GM23338 (cell line): Measurements from ENCODE around the gene SERPINE2. TPM values are rescaled to one million over a fixed set of nuclear protein-coding genes. Genes with fewer than 3 reads are reported as not detected.

Experiments
- ATAC-seq: fragments of 200-7000 bp; cut with Tn5 transposase; 3 replicates; pipeline ENCODE4 v1.9.1; 2020
- DNase-seq: peaks from one replicate; pipeline ENCODE4 v3.0.0-alpha.2; 2015; ENCODE audit warnings: low spot score
- H2AFZ ChIP-seq: fragments of 200-600 bp; sonication (generic); 2 replicates; pipeline ENCODE4 v1.8.0; 2016; ENCODE audit warnings: antibody characterized with exemption, mild to moderate bottlenecking, moderate library complexity
- H3F3A ChIP-seq: fragments of 200-600 bp; sonication (generic); replicated peaks from 2 replicates; pipeline ENCODE4 v1.8.0; 2017; ENCODE audit warnings: antibody characterized with exemption, mixed run types, low read depth
- H3K27ac ChIP-seq: fragments of 200-600 bp; sonication (generic); 2 replicates; pipeline ENCODE4 v1.6.1; 2016; ENCODE audit warnings: low read depth
- H3K27me3 ChIP-seq: fragments of 200-600 bp; sonication (generic); 2 replicates; pipeline ENCODE4 v1.8.0; 2016; ENCODE audit warnings: mild to moderate bottlenecking, mixed run types, moderate library complexity; ENCODE audit not compliant: insufficient read depth
- H3K36me3 ChIP-seq: fragments of 200-600 bp; sonication (generic); 2 replicates; pipeline ENCODE4 v1.8.0; 2016; ENCODE audit warnings: mild to moderate bottlenecking; ENCODE audit not compliant: insufficient read depth
- H3K4me1 ChIP-seq: fragments of 200-600 bp; sonication (generic); 2 replicates; pipeline ENCODE4 v1.8.0; 2016; ENCODE audit warnings: mild to moderate bottlenecking, moderate library complexity; ENCODE audit not compliant: insufficient read depth
- H3K4me2 ChIP-seq: fragments of 200-600 bp; sonication (generic); 2 replicates; pipeline ENCODE4 v1.7.1; 2017; ENCODE audit warnings: mixed run types
- H3K4me3 ChIP-seq: fragments of 200-600 bp; sonication (generic); 2 replicates; pipeline ENCODE4 v1.6.1; 2016; ENCODE audit warnings: mixed run types
- H3K79me2 ChIP-seq: fragments of 200-600 bp; sonication (generic); replicated peaks from 2 replicates; pipeline ENCODE4 v1.8.0; 2017; ENCODE audit warnings: mild to moderate bottlenecking; ENCODE audit not compliant: insufficient read depth
- H3K9me2 ChIP-seq: fragments of 200-600 bp; sonication (generic); 2 replicates; pipeline ENCODE4 v1.8.0; 2017; ENCODE audit not compliant: insufficient read depth
- H4K20me1 ChIP-seq: fragments of 200-600 bp; sonication (generic); replicated peaks from 2 replicates; pipeline ENCODE4 v1.8.0; 2017; ENCODE audit warnings: mild to moderate bottlenecking; ENCODE audit not compliant: insufficient read depth
- H3K27ac Mint-ChIP-seq: 2 replicates; pipeline ENCODE4 v1.8.0; 2020; ENCODE audit warnings: inconsistent platforms, mild to moderate bottlenecking, moderate library complexity, mixed read lengths
- H3K27me3 Mint-ChIP-seq: 3 replicates; pipeline ENCODE4 v1.8.0; 2022; ENCODE audit warnings: low read depth, mild to moderate bottlenecking, moderate library complexity, mixed read lengths, inconsistent platforms; ENCODE audit not compliant: insufficient read depth, poor library complexity
- H3K36me3 Mint-ChIP-seq: 3 replicates; pipeline ENCODE4 v1.8.0; 2021; ENCODE audit warnings: low read depth, mild to moderate bottlenecking, inconsistent platforms, moderate library complexity, mixed read lengths
- H3K4me1 Mint-ChIP-seq: 3 replicates; pipeline ENCODE4 v1.8.0; 2020; ENCODE audit warnings: mild to moderate bottlenecking, inconsistent platforms, mixed read lengths
- H3K4me3 Mint-ChIP-seq: 3 replicates; pipeline ENCODE4 v1.8.0; 2021; ENCODE audit warnings: moderate library complexity, mild to moderate bottlenecking, inconsistent platforms, mixed read lengths
- H3K9me3 Mint-ChIP-seq: 3 replicates; pipeline ENCODE4 v1.8.0; 2020; ENCODE audit warnings: moderate library complexity, mild to moderate bottlenecking, inconsistent platforms, mixed read lengths
- CREB1 ChIP-seq: fragments of 250-450 bp; sonication (Bioruptor Pico); IDR thresholded peaks from 2 replicates; pipeline ENCODE4 v1.5.0; 2020; ENCODE audit warnings: low read depth, mild to moderate bottlenecking, moderate library complexity
- CTCF ChIP-seq, 2 experiments: fragments of 200-600 bp in 1 of 2; sonication (generic) in 1 of 2; conservative IDR thresholded peaks; 2 replicates each; pipeline versions ENCODE4 v1.5.1 to v1.6.1; 2016 to 2017; ENCODE audit warnings: antibody characterized with exemption in 2 of 2, low read depth in 2 of 2, mild to moderate bottlenecking in 2 of 2, moderate library complexity in 1 of 2
- EZH2 ChIP-seq: fragments of 200-600 bp; sonication (generic); IDR thresholded peaks from one replicate; pipeline ENCODE4 v1.8.0; 2017; ENCODE audit warnings: antibody characterized with exemption, mild to moderate bottlenecking, low read depth; ENCODE audit not compliant: unreplicated experiment
- EZH2phosphoT487 ChIP-seq: fragments of 200-600 bp; sonication (generic); IDR thresholded peaks from one replicate; pipeline ENCODE4 v1.8.1; 2018; ENCODE audit warnings: antibody characterized with exemption; ENCODE audit not compliant: unreplicated experiment
- NANOG ChIP-seq: IDR thresholded peaks from 2 replicates; pipeline ENCODE4 v1.6.1; 2016; ENCODE audit warnings: antibody characterized with exemption, borderline replicate concordance
- POLR2AphosphoS5 ChIP-seq: IDR thresholded peaks from 2 replicates; pipeline ENCODE4 v1.6.1; 2016; ENCODE audit warnings: antibody characterized with exemption, low read depth
- STAT1 ChIP-seq: IDR thresholded peaks from one replicate; pipeline ENCODE4 v1.6.1; 2016; ENCODE audit warnings: antibody characterized with exemption; ENCODE audit not compliant: unreplicated experiment
- ZNF114 ChIP-seq: fragments of 250-450 bp; sonication (Bioruptor Pico); IDR thresholded peaks from 2 replicates; pipeline ENCODE4 v1.5.0; 2020; ENCODE audit warnings: mild to moderate bottlenecking, moderate library complexity
- ZNF331 ChIP-seq: fragments of 250-450 bp; sonication (Bioruptor Pico); IDR thresholded peaks from 2 replicates; pipeline ENCODE4 v1.5.0; 2020; ENCODE audit warnings: low read depth, mild to moderate bottlenecking, moderate library complexity
- ZNF462 ChIP-seq: fragments of 250-450 bp; sonication (Bioruptor Pico); IDR thresholded peaks from 2 replicates; pipeline ENCODE4 v1.5.0; 2020; ENCODE audit warnings: mild to moderate bottlenecking, moderate library complexity
- polyA plus RNA-seq: library from polyadenylated mRNA; unstranded; fragments of >200 nt; fragmentation: Nextera tagmentation; extraction: Ambion mirVana; gene quantifications from 2 replicates; pipeline ENCODE4 v1.2.1, GENCODE V29; 2016
- total RNA-seq: library from RNA; depleted of rRNA; stranded (reverse); fragments of >200 nt; shearing (Covaris generic); gene quantifications from 2 replicates; pipeline ENCODE4 v1.2.3, GENCODE V29; 2014

Gene SERPINE2
- total and polyA plus RNA-seq, 2 experiments from 2014 or later = 38.6 to 44.2 TPM

- H4K20me1 ChIP-seq = 0 out of 2 replicates have a peak, but pooled peaks cover 9% of the 10 kb centered on the region
- peaks cover 43% of the 10 kb centered on the region for H3K27me3 ChIP-seq
- Mint-ChIP-seq H3K9me3 (no peaks in the 10 kb centered on the region), H3K27ac (no peak overlapping the region), H3K27me3 (peaks cover 35% of the 10 kb centered on the region), H3K4me3 (no peak overlapping the region), H3K36me3 (no peaks in the 10 kb centered on the region), H3K4me1 (peaks cover 26% of the 10 kb centered on the region)
- H2AFZ ChIP-seq = no peak overlapping the region
- ATAC-seq (no peak), DNase-seq (no peak)
- H3K4me2 ChIP-seq = peak overlapping the region; percentile 95
- 0 out of 2 replicates have a peak, but pooled peaks cover 5% of the 10 kb centered on the region for H3F3A ChIP-seq
- H3K9me2 ChIP-seq = no peaks in the 10 kb centered on the region
- no peaks in the 10 kb centered on the region for H3K36me3 ChIP-seq
- no peak for TF ChIP-seq NANOG
- TF ChIP-seq POLR2AphosphoS5 = no peak
- peaks cover 28% of the 10 kb centered on the region for H3K79me2 ChIP-seq
- H3K27ac ChIP-seq = no peak overlapping the region
- peaks cover 26% of the 10 kb centered on the region for H3K4me1 ChIP-seq
- H3K4me3 ChIP-seq = peak overlapping the region; percentile 74
These were observed 331 bp downstream of the SERPINE2 start for GRCh38 chr2:224038830-224039079.

GRCh38 chr2:224038049-224038829 lies 847 bp downstream of the SERPINE2 start:
- peak overlapping the region; percentile 95 for H3K4me2 ChIP-seq
- H3K36me3 Mint-ChIP-seq = no peaks in the 10 kb centered on the region
- no peaks in the 10 kb centered on the region for H3K36me3 ChIP-seq
- H3K27me3 ChIP-seq = peaks cover 43% of the 10 kb centered on the region
- H3K27ac ChIP-seq = no peak overlapping the region
- peak overlapping the region; percentile 83 for H3K4me3 Mint-ChIP-seq
- H3K79me2 ChIP-seq = peaks cover 34% of the 10 kb centered on the region
- no peak for TF ChIP-seq ZNF331 (CRISPR knock-in tag)
- no peak for TF ChIP-seq ZNF114
- TF ChIP-seq CREB1 (CRISPR knock-in tag) = no peak
- no peak for TF ChIP-seq NANOG
- TF ChIP-seq EZH2 = no peak
- TF ChIP-seq ZNF462 (CRISPR knock-in tag) = no peak
- TF ChIP-seq EZH2phosphoT487 = no peak
- TF ChIP-seq CTCF (conservative IDR thresholded peaks at IDR 0.05; ENCODE audit: low read depth in 2 of 2) = no peak
- TF ChIP-seq STAT1 = no peak
- 0 out of 2 replicates have a peak overlapping the region, but pooled peaks have one; percentile 53 for H2AFZ ChIP-seq
- H3K4me3 ChIP-seq = peak overlapping the region; percentile 74
- 0 out of 2 replicates have a peak, but pooled peaks cover 9% of the 10 kb centered on the region for H4K20me1 ChIP-seq
- DNase-seq (peak; percentile 87), ATAC-seq (peak; percentile 72)
- H3K4me1 ChIP-seq = peaks cover 27% of the 10 kb centered on the region
- H3K27ac Mint-ChIP-seq = no peak overlapping the region
- H3K27me3 Mint-ChIP-seq = peaks cover 35% of the 10 kb centered on the region
- H3K4me1 Mint-ChIP-seq = peaks cover 26% of the 10 kb centered on the region
- no peaks in the 10 kb centered on the region for H3K9me3 Mint-ChIP-seq
- 0 out of 2 replicates have a peak, but pooled peaks cover 5% of the 10 kb centered on the region for H3F3A ChIP-seq
- no peaks in the 10 kb centered on the region for H3K9me2 ChIP-seq
